Mesodermal cell (in vitro differentiated cells): ENCODE measurements around the gene DPT. TPM values are rescaled to one million over a fixed set of nuclear protein-coding genes. Genes with fewer than 3 reads are reported as not detected.
"Not testable (repeated sequence)": the region's sequence is repeated elsewhere in the genome, so short reads cannot be mapped to it uniquely, and the experiment has no call there.

Experiments
- H3K27ac ChIP-seq: 2 replicates; pipeline ENCODE4 v1.7.0; 2013; ENCODE audit warnings: mild to moderate bottlenecking, low read depth, low read length, moderate library complexity; ENCODE audit not compliant: severe bottlenecking
- H3K36me3 ChIP-seq: 2 replicates; pipeline ENCODE4 v1.7.1; 2013; ENCODE audit warnings: mild to moderate bottlenecking, low read length, moderate library complexity; ENCODE audit not compliant: control insufficient read depth, insufficient read depth
- H3K4me1 ChIP-seq: one replicate; pipeline ENCODE4 v1.7.1; 2013; ENCODE audit warnings: mild to moderate bottlenecking, low read length; ENCODE audit not compliant: insufficient read depth, control insufficient read depth, poor library complexity, severe bottlenecking
- H3K4me3 ChIP-seq: 2 replicates; pipeline ENCODE4 v1.7.0; 2013; ENCODE audit warnings: low read length, control low read depth, mild to moderate bottlenecking; ENCODE audit not compliant: insufficient read depth, poor library complexity, severe bottlenecking; ENCODE audit errors: extremely low read depth
- H3K9me3 ChIP-seq: 2 replicates; pipeline ENCODE4 v1.7.1; 2013; ENCODE audit warnings: mild to moderate bottlenecking, low read length, moderate library complexity; ENCODE audit not compliant: control insufficient read depth
- WGBS, 2 experiments: methylation state at CpG; one replicate each; pipeline ENCODE4 v1.1.5; 2013; ENCODE audit warnings: missing lambda C conversion rate in 2 of 2; ENCODE audit not compliant: insufficient coverage in 2 of 2; 5-methylcytosine and 5-hydroxymethylcytosine counted together
- polyA plus RNA-seq, 2 experiments: library from polyadenylated mRNA; stranded (reverse); fragments of 50-300 nt; gene quantifications; one replicate each; pipeline ENCODE4 v1.2.3, GENCODE V29; 2013

Gene DPT
- not detected for polyA plus RNA-seq (2013, experiment 1 of 2)
- not detected for polyA plus RNA-seq (2013, experiment 2 of 2)

- H3K4me1 ChIP-seq: no peaks in the 10 kb centered on the region
- no peaks in the 10 kb centered on the region for H3K36me3 ChIP-seq
- 95 to 96% methylated on average over 7 to 12 of the region's 14 CpGs for WGBS, 2 experiments
- H3K27ac ChIP-seq: no peak within 1 kb of the TSS
- H3K9me3 ChIP-seq: no peaks in the 10 kb centered on the region
- no peak within 1 kb of the TSS for H3K4me3 ChIP-seq
Observed at GRCh38 chr1:168728473-168729404, at the start of gene DPT. TSS of gene DPT (minus strand) at chr1:168729206. CDS start at chr1:168729174, 32 bp downstream.

- Histone ChIP-seq H3K27ac (no peak overlapping the region), H3K9me3 (no peaks in the 10 kb centered on the region), H3K4me3 (no peak overlapping the region), H3K36me3 (no peaks in the 10 kb centered on the region), H3K4me1 (no peaks in the 10 kb centered on the region)
- WGBS, 2 experiments: no CpG with 5 or more reads among the region's 3 CpGs
Observed at GRCh38 chr1:168775366-168775765, 46.4 kb upstream of the DPT start.

GRCh38 chr1:168774241-168774640, 45.2 kb upstream of the DPT start:
- no peaks in the 10 kb centered on the region for H3K36me3 ChIP-seq
- H3K9me3 ChIP-seq: no peaks in the 10 kb centered on the region
- H3K27ac ChIP-seq: no peak overlapping the region
- H3K4me1 ChIP-seq: no peaks in the 10 kb centered on the region
- WGBS, 2 experiments: 100% methylated on average over 1 of the region's 1 CpG
- no peak overlapping the region for H3K4me3 ChIP-seq

GRCh38 chr1:168772428-168773060, 43.5 kb upstream of the DPT start:
- H3K4me3 ChIP-seq: no peak overlapping the region
- no peaks in the 10 kb centered on the region for H3K36me3 ChIP-seq
- H3K9me3 ChIP-seq: no peaks in the 10 kb centered on the region
- H3K27ac ChIP-seq: no peak overlapping the region
- H3K4me1 ChIP-seq: no peaks in the 10 kb centered on the region
- WGBS, 2 experiments: 83% methylated on average over 2 of the region's 2 CpGs; no CpG with 5 or more reads in 1 of the 2 experiments

- no peaks in the 10 kb centered on the region for H3K9me3 ChIP-seq
- no peaks in the 10 kb centered on the region for H3K36me3 ChIP-seq
- H3K27ac ChIP-seq: no peak overlapping the region
- 80 to 83% methylated on average over 1 of the region's 4 CpGs for WGBS, 2 experiments
- H3K4me3 ChIP-seq: no peak overlapping the region
- H3K4me1 ChIP-seq: no peaks in the 10 kb centered on the region
Observed at GRCh38 chr1:168771104-168771630, 42.2 kb upstream of the DPT start.

GRCh38 chr1:168769893-168770292, 40.9 kb upstream of the DPT start:
- WGBS, 2 experiments: 90 to 100% methylated on average over 2 of the region's 3 CpGs
- H3K36me3 ChIP-seq, H3K9me3 ChIP-seq, H3K27ac ChIP-seq, H3K4me3 ChIP-seq, H3K4me1 ChIP-seq: not testable (repeated sequence)

- H3K4me1 ChIP-seq: no peaks in the 10 kb centered on the region
- no peak overlapping the region for H3K27ac ChIP-seq
- H3K36me3 ChIP-seq: no peaks in the 10 kb centered on the region
- no peak overlapping the region for H3K4me3 ChIP-seq
- 90 to 100% methylated on average over 4 of the region's 4 CpGs for WGBS, 2 experiments
- H3K9me3 ChIP-seq: no peaks in the 10 kb centered on the region
Observed at GRCh38 chr1:168767894-168768584, 39.0 kb upstream of the DPT start.

GRCh38 chr1:168766568-168766967, 37.6 kb upstream of the DPT start:
- 75 to 78% methylated on average over 3 to 4 of the region's 5 CpGs for WGBS, 2 experiments
- no peak overlapping the region for H3K27ac ChIP-seq
- H3K9me3 ChIP-seq: no peaks in the 10 kb centered on the region
- no peak overlapping the region for H3K4me3 ChIP-seq
- H3K36me3 ChIP-seq: no peaks in the 10 kb centered on the region
- H3K4me1 ChIP-seq: no peaks in the 10 kb centered on the region

GRCh38 chr1:168763031-168763430, 34.0 kb upstream of the DPT start:
- H3K4me3 ChIP-seq: no peak overlapping the region
- 100% methylated on average over 2 to 3 of the region's 3 CpGs for whole genome bisulfite sequencing, 2 experiments
- H3K4me1 ChIP-seq: no peaks in the 10 kb centered on the region
- H3K9me3 ChIP-seq: no peaks in the 10 kb centered on the region
- H3K36me3 ChIP-seq: no peaks in the 10 kb centered on the region
- no peak overlapping the region for H3K27ac ChIP-seq

- 100% methylated on average over 2 of the region's 4 CpGs for WGBS, 2 experiments
- H3K4me3 ChIP-seq: no peak overlapping the region
- no peak overlapping the region for H3K27ac ChIP-seq
- no peaks in the 10 kb centered on the region for H3K36me3 ChIP-seq
- H3K4me1 ChIP-seq: no peaks in the 10 kb centered on the region
- H3K9me3 ChIP-seq: no peaks in the 10 kb centered on the region
Observed at GRCh38 chr1:168762473-168762872, 33.5 kb upstream of the DPT start.
